CD1c-positive myeloid dendritic cell (primary cell): Measurements from ENCODE around the gene GCLM.
"Not testable (repeated sequence)": the region's sequence is repeated elsewhere in the genome, so short reads cannot be mapped to it uniquely, and the experiment has no call there.

Experiments used
- DNase-seq: peaks from one replicate; pipeline ENCODE4 v3.0.0-alpha.2; 2016; ENCODE audit errors: extremely low spot score

Gene GCLM, protein sequence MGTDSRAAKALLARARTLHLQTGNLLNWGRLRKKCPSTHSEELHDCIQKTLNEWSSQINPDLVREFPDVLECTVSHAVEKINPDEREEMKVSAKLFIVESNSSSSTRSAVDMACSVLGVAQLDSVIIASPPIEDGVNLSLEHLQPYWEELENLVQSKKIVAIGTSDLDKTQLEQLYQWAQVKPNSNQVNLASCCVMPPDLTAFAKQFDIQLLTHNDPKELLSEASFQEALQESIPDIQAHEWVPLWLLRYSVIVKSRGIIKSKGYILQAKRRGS

GRCh38 chr1:93909146-93910050 lies at the start of gene GCLM:
TSS of gene GCLM (minus strand) at chr1:93909430. CDS start at chr1:93909163, 267 bp downstream.
- DNase-seq = peak; percentile 96

DNA sequence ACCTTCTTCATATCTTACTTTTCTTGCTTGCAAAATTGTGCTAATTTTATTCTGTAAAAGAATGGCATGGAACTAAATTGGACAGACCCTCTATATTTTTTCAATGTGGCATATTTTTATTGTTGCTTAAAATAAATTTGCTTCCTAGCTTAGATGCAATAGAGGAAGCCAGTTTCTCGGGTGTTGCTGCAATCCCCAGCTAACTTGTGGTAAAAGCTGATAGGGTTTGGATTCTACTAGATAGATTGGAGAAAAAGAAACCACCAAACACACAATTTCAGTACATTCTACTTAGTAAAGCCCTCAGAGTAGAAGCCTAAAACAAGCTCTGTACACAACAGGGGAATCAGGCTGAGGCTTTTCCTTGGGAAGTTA lies 49.5 kb upstream of the GCLM start:
- DNase-seq = no peak

- DNase-seq = no peak
These were observed 48.9 kb upstream of the GCLM start for GRCh38 chr1:93958032-93958725.

GRCh38 chr1:93955765-93956164 lies 46.5 kb upstream of the GCLM start:
- DNase-seq = no peak

GRCh38 chr1:93947002-93947686 lies 37.9 kb upstream of the GCLM start:
- DNase-seq = not testable (repeated sequence)

- no peak for DNase-seq
These were observed 29.4 kb upstream of the GCLM start for GRCh38 chr1:93938461-93939145.

DNA sequence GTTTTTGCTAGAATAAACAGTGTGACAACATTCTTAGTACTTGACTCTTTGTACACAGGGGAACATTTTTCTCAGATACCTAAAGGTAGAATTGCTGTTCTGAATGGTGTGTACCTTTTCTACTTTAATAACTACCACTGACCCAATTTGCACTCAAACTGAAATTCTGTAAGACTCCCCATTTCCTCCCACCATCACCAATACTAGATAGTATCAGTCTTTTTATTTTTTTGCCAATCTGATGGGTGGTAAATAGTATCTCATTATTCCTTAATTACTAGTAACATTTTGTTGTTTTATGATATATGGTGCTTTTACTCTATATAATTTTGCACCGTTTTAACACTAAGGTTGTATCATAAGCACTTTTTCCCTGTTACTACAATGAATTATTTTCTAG lies 28.8 kb upstream of the GCLM start:
- DNase-seq = no peak

GRCh38 chr1:93925206-93925605 lies 16.0 kb upstream of the GCLM start:
- DNase-seq = no peak

GRCh38 chr1:93919780-93920179 lies 10.6 kb upstream of the GCLM start:
- no peak for DNase-seq

- no peak for DNase-seq
These were observed 8.1 kb upstream of the GCLM start for GRCh38 chr1:93917302-93917701.

DNA sequence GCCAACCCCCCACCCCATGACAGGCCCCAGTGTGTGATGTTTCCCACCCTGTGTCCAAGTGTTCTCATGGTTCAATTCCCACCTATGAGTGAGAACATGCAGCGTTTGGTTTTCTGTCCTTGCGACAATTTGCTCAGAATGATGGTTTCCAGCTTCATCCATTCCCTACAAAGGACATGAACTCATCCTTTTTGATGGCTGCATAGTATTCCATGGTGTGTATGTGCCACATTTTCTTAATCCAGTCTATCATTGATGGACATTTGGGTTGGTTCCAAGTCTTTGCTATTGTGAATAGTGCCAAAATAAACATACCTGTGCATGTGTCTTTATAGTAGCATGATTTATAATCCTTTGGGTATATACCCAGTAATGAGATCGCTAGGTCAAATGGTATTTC lies 1.6 kb upstream of the GCLM start:
- not testable (repeated sequence) for DNase-seq

- DNase-seq = no peak
These were observed 1.1 kb upstream of the GCLM start for GRCh38 chr1:93910305-93910704.

GRCh38 chr1:93908394-93909145 lies 660 bp downstream of the GCLM start:
- DNase-seq = peak; percentile 35

GRCh38 chr1:93907718-93908117 lies 1.5 kb downstream of the GCLM start:
- no peak for DNase-seq

DNA sequence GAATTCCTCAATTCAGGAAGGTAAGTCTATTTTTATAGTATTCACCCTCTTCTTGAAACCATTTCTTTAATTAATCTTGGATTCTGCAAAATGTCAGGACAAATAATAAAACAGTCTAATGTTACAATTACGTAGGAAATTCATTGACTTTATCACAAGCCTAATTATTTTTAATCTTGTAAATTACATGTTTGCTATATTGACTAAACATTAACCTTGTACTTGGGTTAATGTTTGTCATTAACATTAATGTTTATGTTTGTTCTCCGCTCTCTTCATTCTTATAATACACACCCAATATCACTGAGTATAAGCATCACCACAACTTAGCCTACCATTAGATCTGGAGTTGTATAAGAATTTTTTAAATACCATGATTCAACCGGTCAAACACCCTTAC lies 2.8 kb downstream of the GCLM start:
- DNase-seq = no peak

DNA sequence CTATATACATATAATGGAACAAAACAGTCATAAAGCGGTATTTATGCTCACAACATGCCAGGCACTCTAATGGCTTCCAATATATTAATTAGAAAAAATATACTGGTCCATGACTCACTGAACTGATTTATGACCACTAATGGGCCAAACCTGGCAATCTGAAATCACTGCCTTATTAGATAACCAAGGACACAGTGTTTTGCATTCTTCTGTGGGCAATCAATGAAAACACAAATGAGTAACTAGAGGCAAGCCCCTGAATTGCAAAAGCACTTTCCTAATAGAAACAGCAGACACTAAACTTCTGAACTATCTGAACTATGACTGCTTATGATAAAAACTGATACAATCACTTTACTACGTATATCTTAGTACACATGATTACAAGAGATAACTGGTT lies 3.5 kb downstream of the GCLM start:
- no peak for DNase-seq

DNA sequence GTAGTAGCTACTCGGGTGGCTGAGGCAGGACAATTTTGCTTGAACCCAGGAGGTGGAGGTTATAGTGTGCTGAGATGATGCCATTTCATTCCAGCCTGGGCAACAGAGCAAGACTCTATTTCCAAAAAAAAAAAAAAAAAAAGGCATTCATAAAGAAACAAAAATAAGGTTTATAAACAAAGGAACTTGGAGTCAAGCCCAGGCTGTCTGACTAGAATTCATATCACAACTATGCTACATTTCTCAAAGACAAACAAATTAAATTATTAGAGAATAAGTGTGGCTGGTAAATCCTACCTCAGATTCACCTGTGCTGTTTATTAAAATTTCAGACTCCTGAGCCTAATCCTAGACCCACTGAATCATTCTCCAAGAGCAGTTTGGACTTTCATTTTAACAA lies 4.2 kb downstream of the GCLM start:
- DNase-seq = no peak

DNA sequence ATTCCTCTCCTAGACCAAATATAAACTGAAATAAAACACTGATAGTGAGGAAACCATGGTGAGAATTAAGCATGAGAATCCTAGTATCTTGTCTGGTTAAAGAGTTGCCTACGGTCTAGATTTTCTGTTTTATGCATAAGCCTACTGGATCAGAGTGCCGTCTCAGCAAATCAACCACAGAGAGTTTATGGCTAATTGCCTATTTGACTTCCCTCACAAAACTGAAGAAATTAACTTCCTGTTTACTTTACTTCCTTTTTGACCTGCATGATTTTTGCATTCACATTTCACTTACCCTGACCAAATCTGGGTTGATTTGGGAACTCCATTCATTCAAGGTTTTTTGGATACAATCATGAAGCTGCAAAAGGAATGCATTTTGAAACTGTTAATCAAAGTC lies 5.0 kb downstream of the GCLM start:
- DNase-seq = peak; percentile 70

DNA sequence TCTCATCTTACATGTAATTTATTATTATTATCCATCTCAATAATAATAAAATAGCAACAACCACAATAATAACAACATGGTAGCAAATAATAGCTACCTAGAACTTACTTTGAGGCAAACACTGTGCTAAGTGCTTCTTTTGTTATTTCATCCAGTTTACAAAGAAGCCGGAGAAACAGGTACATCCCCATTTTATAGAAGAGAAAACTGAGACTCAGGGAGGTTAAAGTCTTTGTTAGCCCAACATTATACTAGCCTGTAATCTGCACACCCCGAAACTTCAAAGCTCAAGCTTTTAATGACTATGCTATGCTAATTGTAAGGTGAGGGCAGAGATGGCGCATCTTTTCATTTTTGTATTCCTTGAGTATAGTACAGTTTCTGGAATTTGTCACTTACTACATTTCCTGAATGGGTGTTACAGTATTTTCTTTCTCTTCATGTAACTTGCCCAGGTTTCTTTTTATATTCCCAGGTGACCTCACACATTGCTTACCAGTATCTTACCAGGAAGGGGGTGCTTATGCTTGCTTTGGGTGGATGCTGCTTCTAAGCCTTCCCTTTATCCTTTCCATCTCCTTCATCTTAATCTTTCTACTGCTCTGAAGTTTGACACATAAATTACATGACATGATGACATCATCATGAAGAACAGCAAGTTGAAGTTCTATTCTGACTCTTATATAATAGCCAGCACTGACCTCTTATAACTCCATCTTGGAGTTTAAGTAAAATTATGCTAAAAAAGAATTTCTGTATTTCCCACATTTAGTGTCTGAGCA lies 8.3 kb downstream of the GCLM start:
- no peak for DNase-seq
